Bronchial epithelial cell (primary cell): ENCODE results near the gene CIP2A. TPM values are rescaled to one million over a fixed set of nuclear protein-coding genes. Genes with fewer than 3 reads are reported as not detected.

Experiments used
- DNase-seq: peaks from one replicate; pipeline ENCODE4 v3.0.0-alpha.2; 2010; ENCODE audit warnings: low read depth
- FAIRE-seq: peaks from 2 replicates; lab custom pipeline; 2011; peaks lifted over from hg19 to GRCh38; lab: Jason Lieb, UNC
- H3K27me3 ChIP-seq: 2 replicates; pipeline ENCODE4 v1.5.1; 2011; ENCODE audit warnings: low read length; ENCODE audit not compliant: control insufficient read depth, insufficient read depth
- H3K36me3 ChIP-seq: 2 replicates; pipeline ENCODE4 v1.5.1; 2011; ENCODE audit warnings: low read length; ENCODE audit not compliant: control insufficient read depth, insufficient read depth
- H3K4me3 ChIP-seq: 2 replicates; pipeline ENCODE4 v1.5.1; 2011; ENCODE audit warnings: mild to moderate bottlenecking, low read depth, low read length, control low read depth
- CTCF ChIP-seq: IDR thresholded peaks from 2 replicates; pipeline ENCODE4 v1.5.1; 2011; ENCODE audit warnings: mild to moderate bottlenecking, moderate library complexity, low read length, control low read depth, inconsistent platforms; ENCODE audit not compliant: insufficient read depth, severe bottlenecking
- total RNA-seq: library from RNA; depleted of rRNA; stranded (reverse); fragments of >200 nt; gene quantifications from 2 replicates; pipeline ENCODE4 v1.2.1, GENCODE V29; 2014

CIP2A gene
- total RNA-seq, 1 donor from 2014 or later: 0.79 TPM

- FAIRE-seq: peak; percentile 83
Measured at GRCh38 chr3:108608750-108609149, 19.5 kb upstream of the CIP2A start.

GRCh38 chr3:108605491-108605890 is 16.3 kb upstream of the CIP2A start:
- no peaks in the 10 kb centered on the region for H3K36me3 ChIP-seq
- FAIRE-seq: no peak
- no peak for DNase-seq
- no peak for TF ChIP-seq CTCF
- no peaks in the 10 kb centered on the region for H3K27me3 ChIP-seq
- no peak overlapping the region for H3K4me3 ChIP-seq

More at GRCh38 chr3:108608750-108609149, 19.5 kb upstream of the CIP2A start:
- Histone ChIP-seq H3K36me3 (no peaks in the 10 kb centered on the region), H3K4me3 (no peak overlapping the region), H3K27me3 (no peaks in the 10 kb centered on the region)
- DNase-seq: no peak
- no peak for TF ChIP-seq CTCF

- Histone ChIP-seq H3K36me3 (no peaks in the 10 kb centered on the region), H3K4me3 (no peak overlapping the region), H3K27me3 (no peaks in the 10 kb centered on the region)
- TF ChIP-seq CTCF: no peak
- DNase-seq: no peak
- FAIRE-seq: no peak
Measured at GRCh38 chr3:108605028-108605427, 15.8 kb upstream of the CIP2A start.

- no peaks in the 10 kb centered on the region for H3K36me3 ChIP-seq
- FAIRE-seq (no peak), DNase-seq (peak; percentile 30)
- H3K4me3 ChIP-seq: no peak overlapping the region
- no peaks in the 10 kb centered on the region for H3K27me3 ChIP-seq
- TF ChIP-seq CTCF: no peak
Measured at GRCh38 chr3:108603691-108604090, 14.5 kb upstream of the CIP2A start.

GRCh38 chr3:108602935-108603294 is 13.7 kb upstream of the CIP2A start:
- TF ChIP-seq CTCF: no peak
- Histone ChIP-seq H3K36me3 (no peaks in the 10 kb centered on the region), H3K27me3 (no peaks in the 10 kb centered on the region), H3K4me3 (no peak overlapping the region)
- FAIRE-seq (no peak), DNase-seq (no peak)

- H3K4me3 ChIP-seq: no peak overlapping the region
- H3K27me3 ChIP-seq: no peaks in the 10 kb centered on the region
- TF ChIP-seq CTCF: no peak
- no peak for FAIRE-seq
- DNase-seq: no peak
- no peaks in the 10 kb centered on the region for H3K36me3 ChIP-seq
Measured at GRCh38 chr3:108602249-108602934, 13.2 kb upstream of the CIP2A start.
